Spinal cord (tissue), 10 donors: ENCODE measurements around the gene CHMP6. TPM values are rescaled to one million over a fixed set of nuclear protein-coding genes. Genes with fewer than 3 reads are reported as not detected.
A peak's percentile ranks its signal among the peaks of the same experiment; 100 is the strongest.

Experiments used
- DNase-seq, 6 donors: peaks; one replicate each; pipeline versions ENCODE4 v3.0.0 to v3.0.0-alpha.2; 2013 to 2015; ENCODE audit warnings: low spot score in 6 of 6, low read depth in 4 of 6
- H3K27ac ChIP-seq: one replicate; pipeline ENCODE4 v1.5.1; 2013; ENCODE audit warnings: low read depth, low read length, control low read depth
- H3K27me3 ChIP-seq: one replicate; pipeline ENCODE4 v1.6.1; 2013; ENCODE audit warnings: low read length; ENCODE audit not compliant: control insufficient read depth, insufficient read depth
- H3K36me3 ChIP-seq: one replicate; pipeline ENCODE4 v1.6.1; 2013; ENCODE audit warnings: low read length; ENCODE audit not compliant: control insufficient read depth, insufficient read depth
- H3K4me1 ChIP-seq: one replicate; pipeline ENCODE4 v1.6.1; 2013; ENCODE audit warnings: low read length; ENCODE audit not compliant: control insufficient read depth, insufficient read depth
- H3K4me3 ChIP-seq: one replicate; pipeline ENCODE4 v1.5.1; 2013; ENCODE audit warnings: low read depth, low read length, control low read depth
- H3K9me3 ChIP-seq: one replicate; pipeline ENCODE4 v1.6.1; 2013; ENCODE audit warnings: low read length; ENCODE audit not compliant: control insufficient read depth, insufficient read depth
- whole genome bisulfite sequencing: methylation state at CpG from one replicate; pipeline ENCODE4 v1.1.5; 2013; ENCODE audit warnings: missing lambda C conversion rate; ENCODE audit not compliant: insufficient coverage; 5-methylcytosine and 5-hydroxymethylcytosine counted together
- polyA plus RNA-seq, 2 donors: library from polyadenylated mRNA; unstranded; fragments of 120-200 nt; gene quantifications; one replicate each; pipeline ENCODE4 v1.2.1, GENCODE V29; 2013; ENCODE audit not compliant: insufficient read length in 2 of 2
- total RNA-seq, 2 donors: library from RNA; depleted of rRNA in 1 of 2; stranded (reverse); fragments of 120-200 nt in 1 of 2; fragments of >200 nt in 1 of 2; gene quantifications; one replicate each; pipeline versions ENCODE4 v1.2.3 to v1.2.4, GENCODE V29; 2013 to 2014
- donor health status: healthy.

The CHMP6 gene
- total and polyA plus RNA-seq, 4 donors, result 10.2 to 43.1 (median 24.1) TPM

GRCh38 chr17:80970762-80971703 lies 20.6 kb upstream of the CHMP6 start:
- Histone ChIP-seq H3K27ac (no peak overlapping the region), H3K36me3 (peaks cover 17% of the 10 kb centered on the region), H3K27me3 (peaks cover 24% of the 10 kb centered on the region), H3K9me3 (no peaks in the 10 kb centered on the region), H3K4me3 (no peak overlapping the region), H3K4me1 (peaks cover 46% of the 10 kb centered on the region)
- 41% methylated on average over 24 of the region's 26 CpGs for WGBS
- peak in 2 of 6 donors; percentile 30 to 78 for DNase-seq

GRCh38 chr17:80971704-80972304 lies 19.8 kb upstream of the CHMP6 start:
- H3K36me3 ChIP-seq, result peaks cover 10% of the 10 kb centered on the region
- WGBS, result 84% methylated on average over 11 of the region's 13 CpGs
- no peak overlapping the region for H3K4me3 ChIP-seq
- no peak for DNase-seq
- H3K27me3 ChIP-seq, result peaks cover 24% of the 10 kb centered on the region
- no peak overlapping the region for H3K27ac ChIP-seq
- H3K9me3 ChIP-seq, result no peaks in the 10 kb centered on the region
- peaks cover 46% of the 10 kb centered on the region for H3K4me1 ChIP-seq

GRCh38 chr17:80976701-80977100 lies 14.9 kb upstream of the CHMP6 start:
- peaks cover 10% of the 10 kb centered on the region for H3K27me3 ChIP-seq
- H3K36me3 ChIP-seq, result no peaks in the 10 kb centered on the region
- no peak for DNase-seq
- no CpG with 5 or more reads among the region's 3 CpGs for WGBS
- no peak overlapping the region for H3K27ac ChIP-seq
- no peaks in the 10 kb centered on the region for H3K9me3 ChIP-seq
- peaks cover 11% of the 10 kb centered on the region for H3K4me1 ChIP-seq
- H3K4me3 ChIP-seq, result no peak overlapping the region

DNA sequence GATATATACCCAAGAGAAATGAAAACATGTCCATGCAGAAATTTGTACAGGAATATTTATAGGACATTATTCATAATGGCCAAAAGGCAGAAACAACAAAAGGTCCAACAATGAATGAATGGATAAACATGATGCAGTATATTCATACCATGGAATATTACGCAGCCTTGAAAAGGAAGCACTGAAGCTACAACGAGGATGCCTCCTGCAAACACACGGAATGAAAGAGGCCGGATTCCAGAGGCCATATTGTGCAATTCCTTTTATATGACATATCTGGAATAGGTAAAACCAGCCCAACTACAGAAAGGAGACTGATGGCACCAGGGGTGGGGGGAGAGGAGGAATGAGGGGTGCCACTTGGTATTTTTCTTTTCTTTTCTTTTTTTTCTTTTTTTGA lies 14.5 kb upstream of the CHMP6 start:
- DNase-seq, result no peak
- WGBS, result no CpG with 5 or more reads among the region's 4 CpGs
- Histone ChIP-seq H3K9me3 (no peaks in the 10 kb centered on the region), H3K27me3 (peaks cover 6% of the 10 kb centered on the region), H3K4me3 (no peak overlapping the region), H3K27ac (no peak overlapping the region), H3K4me1 (peaks cover 9% of the 10 kb centered on the region), H3K36me3 (no peaks in the 10 kb centered on the region)

DNA sequence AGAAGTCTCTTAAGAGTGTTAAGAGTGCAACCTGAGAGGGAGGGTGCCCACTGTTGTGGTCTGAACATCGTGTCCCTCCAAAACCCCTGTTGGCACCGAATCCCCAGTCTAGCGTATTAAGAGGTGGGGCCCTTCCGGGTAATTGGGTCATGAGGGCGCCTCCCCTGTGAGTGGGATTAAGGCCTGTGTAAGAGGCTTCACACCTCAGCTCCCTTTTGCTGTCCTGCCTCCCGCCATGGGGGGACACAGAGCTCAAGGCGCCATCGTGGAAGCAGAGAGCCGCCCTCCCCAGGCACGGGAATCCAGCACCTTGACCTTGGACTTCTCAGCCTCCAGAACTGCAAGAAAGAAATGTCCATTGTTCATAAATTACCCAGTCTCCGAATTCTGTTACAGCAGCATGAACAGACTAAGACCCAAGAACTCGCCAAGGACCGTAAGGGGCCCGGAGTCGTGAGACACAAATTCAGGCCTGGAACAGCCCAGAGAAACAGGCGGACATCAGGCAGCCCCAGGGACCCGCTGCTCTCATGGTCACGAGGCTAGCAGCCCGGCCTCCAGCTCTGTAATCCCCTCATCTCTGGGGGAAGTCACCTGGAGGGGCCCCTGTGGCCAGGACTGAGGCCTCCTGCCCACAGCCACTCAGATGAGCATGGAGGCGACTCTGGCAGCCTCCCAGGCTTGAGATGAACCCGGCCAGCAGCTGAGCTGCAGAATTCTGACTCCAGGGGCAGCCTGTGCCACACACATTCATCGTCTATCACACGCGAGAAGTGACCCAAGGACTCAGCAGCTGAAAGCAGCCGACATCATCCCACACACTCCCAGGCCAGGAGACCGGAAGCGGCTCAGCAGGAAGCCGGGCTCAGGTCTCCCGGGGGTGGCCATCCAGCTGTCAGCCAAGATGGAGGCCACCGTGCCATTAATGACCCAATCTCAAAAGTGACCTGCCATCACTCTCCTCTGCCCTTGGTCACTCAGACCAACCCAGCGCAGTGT lies 12.8 kb upstream of the CHMP6 start:
- no peak for DNase-seq
- peaks cover 9% of the 10 kb centered on the region for H3K4me1 ChIP-seq
- peaks cover 7% of the 10 kb centered on the region for H3K27me3 ChIP-seq
- no peaks in the 10 kb centered on the region for H3K9me3 ChIP-seq
- H3K36me3 ChIP-seq, result no peaks in the 10 kb centered on the region
- H3K27ac ChIP-seq, result no peak overlapping the region
- H3K4me3 ChIP-seq, result no peak overlapping the region
- WGBS, result 80% methylated on average over 28 of the region's 31 CpGs

- Histone ChIP-seq H3K27ac (no peak overlapping the region), H3K36me3 (no peaks in the 10 kb centered on the region), H3K4me1 (peaks cover 9% of the 10 kb centered on the region), H3K27me3 (peaks cover 7% of the 10 kb centered on the region), H3K9me3 (no peaks in the 10 kb centered on the region), H3K4me3 (no peak overlapping the region)
- whole genome bisulfite sequencing, result 87% methylated on average over 23 of the region's 26 CpGs
- DNase-seq, result no peak
Measured at GRCh38 chr17:80979547-80980378, 11.9 kb upstream of the CHMP6 start.

DNA sequence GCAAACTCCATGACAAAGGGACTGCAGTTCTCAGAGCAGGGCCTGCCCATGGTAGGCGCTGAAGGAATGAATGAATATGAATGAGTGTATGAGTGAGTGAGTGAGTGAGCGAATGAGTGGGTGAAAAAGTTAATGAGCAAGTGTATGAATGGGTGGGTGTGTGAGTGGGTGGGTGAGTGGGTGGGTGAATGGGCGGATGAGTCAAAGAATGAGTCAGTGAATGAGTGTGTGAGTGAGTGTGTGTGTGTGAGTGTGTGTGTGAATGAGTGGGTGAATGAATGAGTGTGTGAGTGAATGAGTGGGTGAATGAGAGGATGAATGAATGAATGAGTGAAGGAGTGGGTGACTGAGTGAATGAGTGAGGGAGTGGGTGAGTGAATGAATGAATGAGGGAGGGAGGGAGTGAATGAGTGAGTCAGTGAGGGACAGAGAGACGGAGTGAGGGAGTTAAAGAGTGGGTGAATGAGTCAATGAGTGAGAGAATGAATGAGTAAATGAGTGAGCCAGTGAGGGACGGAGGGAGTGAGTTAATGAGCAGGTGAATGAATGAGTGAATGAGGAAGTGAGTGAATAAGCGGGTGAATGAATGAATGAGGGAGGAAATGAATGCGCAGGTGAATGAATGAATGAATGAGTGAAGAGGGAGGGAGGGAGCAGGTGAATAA lies 11.1 kb upstream of the CHMP6 start:
- DNase-seq, result no peak
- no peak overlapping the region for H3K4me3 ChIP-seq
- 71% methylated on average over 7 of the region's 7 CpGs for WGBS
- peaks cover 9% of the 10 kb centered on the region for H3K4me1 ChIP-seq
- no peaks in the 10 kb centered on the region for H3K36me3 ChIP-seq
- H3K9me3 ChIP-seq, result no peaks in the 10 kb centered on the region
- H3K27me3 ChIP-seq, result peaks cover 7% of the 10 kb centered on the region
- H3K27ac ChIP-seq, result no peak overlapping the region

- peak in 2 of 6 donors; percentile 63 to 66 for DNase-seq
- 5% methylated on average over 65 of the region's 65 CpGs for WGBS
- H3K4me3 ChIP-seq, result no peak overlapping the region
- no peak overlapping the region for H3K27ac ChIP-seq
- peaks cover 9% of the 10 kb centered on the region for H3K4me1 ChIP-seq
- H3K27me3 ChIP-seq, result peaks cover 7% of the 10 kb centered on the region
- no peaks in the 10 kb centered on the region for H3K9me3 ChIP-seq
- no peaks in the 10 kb centered on the region for H3K36me3 ChIP-seq
Measured at GRCh38 chr17:80981062-80981902, 10.4 kb upstream of the CHMP6 start.
